Activated T-cell treated with anti-CD3 and anti-CD28 coated beads for 24 hours (primary cell): ENCODE measurements around the gene COPS3.

Source experiments
- DNase-seq: peaks from one replicate; pipeline ENCODE4 v3.0.0-alpha.2; 2020; ENCODE audit warnings: low read depth

The COPS3 gene

DNA sequence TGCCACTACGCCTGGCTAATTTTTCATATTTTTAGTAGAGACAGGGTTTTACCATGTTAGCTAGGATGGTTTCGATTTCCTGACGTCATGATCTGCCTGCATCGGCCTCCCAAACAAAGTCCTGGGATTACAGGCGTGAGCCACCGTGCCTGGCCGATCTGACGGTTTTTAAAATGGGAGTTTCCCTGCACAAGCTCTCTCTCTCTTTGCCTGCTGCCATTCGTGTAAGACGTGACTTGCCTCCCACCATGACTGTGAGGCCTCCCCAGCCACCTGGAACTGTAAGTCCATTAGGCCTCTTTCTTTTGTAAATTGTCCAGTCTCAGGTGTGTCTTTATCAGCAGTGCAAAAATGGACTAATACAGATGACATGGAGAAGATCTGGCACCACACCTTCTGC is 39.4 kb downstream of the COPS3 start:
- DNase-seq = no peak

DNA sequence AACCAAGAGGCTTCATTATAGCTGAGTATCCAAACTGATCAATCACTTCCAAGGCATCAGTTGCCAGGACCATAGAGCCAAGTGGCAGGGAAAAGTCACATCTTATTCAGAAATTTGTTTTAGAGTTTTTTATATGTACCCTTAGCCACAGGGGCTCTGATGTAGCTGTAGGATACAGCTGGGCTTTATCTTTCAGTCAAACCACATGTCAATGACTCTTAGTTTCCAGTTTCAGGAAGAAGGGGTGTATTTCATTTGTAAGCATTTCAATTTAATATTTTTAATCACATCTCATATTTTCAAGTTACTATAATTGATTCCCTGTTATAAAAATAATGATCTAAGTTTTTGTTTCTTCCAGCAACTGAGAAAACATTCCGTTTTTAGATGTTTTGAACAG is 41.2 kb downstream of the COPS3 start:
- no peak for DNase-seq

DNA sequence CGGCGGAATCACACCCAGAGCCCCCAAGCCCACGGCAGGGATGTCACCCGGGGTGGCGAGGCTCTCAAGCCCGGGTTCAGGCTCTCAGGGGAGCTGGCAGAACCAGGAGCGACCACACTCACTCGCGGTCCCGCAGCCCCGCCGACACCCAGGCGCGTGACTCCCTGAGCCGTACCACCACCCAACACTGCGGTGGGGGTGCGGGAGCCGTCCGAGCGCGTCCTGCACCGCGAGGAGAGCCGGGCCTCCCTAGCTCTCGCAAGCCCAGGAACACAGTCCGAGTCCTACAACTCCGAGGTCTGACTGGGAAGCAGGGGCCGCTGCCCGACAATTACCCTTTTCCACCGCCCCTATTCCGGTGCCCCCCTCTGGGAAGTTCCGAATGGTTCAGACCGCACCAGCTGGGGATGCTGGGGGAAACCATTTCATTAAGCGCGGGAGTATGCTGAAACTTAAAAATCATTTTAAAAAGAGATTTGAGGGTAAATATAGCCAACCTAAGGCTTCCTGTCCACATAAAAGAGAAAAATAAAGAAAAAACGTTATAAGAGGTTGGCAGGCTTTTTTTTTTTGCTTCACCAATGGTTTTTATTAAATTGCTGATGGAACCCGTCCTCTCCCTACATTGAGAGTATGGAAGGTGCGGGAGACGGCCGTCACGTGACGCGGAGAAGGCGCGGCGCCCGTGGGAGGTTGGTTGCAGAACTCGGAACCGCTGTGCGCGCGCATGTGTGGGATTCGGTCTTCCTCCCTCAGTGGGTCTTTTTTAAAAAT is 43.8 kb downstream of the COPS3 start, which contains the start of gene FLCN:
TSS of gene FLCN (minus strand) at position 143 of the 774 bp plus-strand sequence. CDS start 9,031 bp downstream, outside the sequence.
- peak; percentile 84 for DNase-seq

DNA sequence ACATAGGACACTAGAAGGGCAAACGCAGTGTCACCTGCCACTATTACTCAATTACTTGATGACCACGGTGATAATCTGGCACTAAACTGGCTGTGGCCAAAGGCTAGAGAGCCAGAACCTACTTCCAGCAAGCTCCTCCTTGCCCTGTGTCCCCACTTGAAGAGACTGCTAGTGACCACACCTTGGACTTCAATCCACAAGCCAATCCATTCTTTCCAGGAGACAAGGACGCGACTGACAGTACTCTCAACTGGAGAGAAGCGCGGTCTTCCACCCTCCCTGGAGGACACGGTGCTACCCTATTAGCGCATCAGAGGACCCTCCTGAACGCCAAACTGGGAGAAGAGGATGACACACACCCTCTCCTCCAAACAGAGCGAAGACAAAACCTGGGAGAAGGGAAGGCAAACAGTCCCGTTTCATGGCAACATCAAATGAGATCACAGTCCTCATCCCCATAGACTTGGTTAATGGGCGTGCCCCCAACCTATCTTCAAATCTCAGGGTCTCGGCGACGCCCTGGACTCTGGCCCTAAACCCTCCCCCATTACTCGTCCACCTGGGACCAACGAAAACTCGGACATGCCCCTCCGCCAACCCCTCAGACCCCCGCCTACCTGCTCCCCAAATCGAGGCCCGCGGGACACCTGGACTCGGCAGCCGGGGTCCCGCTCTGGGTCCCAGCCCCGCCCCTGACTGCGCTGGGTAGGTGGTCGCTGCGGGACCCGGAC is 44.6 kb downstream of the COPS3 start:
- peak; percentile 5 for DNase-seq

DNA sequence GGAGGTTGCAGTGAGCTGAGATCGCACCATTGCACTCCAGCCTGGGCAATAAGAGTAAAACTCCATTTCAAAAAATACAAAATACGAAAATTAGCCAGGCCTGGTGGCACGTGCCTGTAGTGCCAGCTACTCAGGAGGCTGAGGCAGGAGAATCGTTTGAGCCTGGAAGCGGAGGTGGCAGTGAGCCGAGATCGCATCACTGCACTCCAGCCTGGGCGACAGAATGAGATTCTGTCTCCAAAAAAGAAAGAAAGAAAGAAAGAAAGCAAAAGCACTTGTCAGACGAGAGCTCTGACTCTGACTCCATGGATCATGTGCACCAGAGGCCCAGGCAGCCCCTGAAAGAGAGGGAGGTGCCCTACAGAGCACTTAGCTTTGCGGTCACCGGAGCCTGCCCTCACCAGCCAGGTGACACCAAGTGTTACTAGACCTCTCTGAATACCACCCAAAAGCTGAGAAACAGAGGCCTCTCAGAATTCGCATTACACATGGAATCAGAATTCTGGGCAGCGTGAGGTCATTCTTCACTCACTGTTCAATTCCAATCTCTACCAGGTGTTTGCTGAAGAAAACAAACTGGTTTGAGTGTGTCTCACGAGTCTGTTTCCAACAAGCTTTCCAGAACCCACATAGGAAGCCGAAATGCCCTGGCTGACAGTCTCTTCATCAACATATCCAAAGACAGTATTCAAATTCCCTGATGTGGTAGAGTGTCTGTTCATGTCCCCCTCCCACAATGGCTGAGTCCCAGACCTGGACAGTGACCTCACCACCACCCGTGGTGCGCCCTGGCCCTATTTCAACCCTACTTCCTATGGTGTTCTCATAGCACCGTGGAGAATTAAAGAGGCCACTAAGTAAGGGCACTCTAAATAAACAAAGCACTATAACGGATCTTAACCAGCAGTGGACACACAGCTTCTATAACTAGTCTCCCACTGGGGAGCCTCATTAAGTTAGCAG is 45.6 kb downstream of the COPS3 start:
- no peak for DNase-seq

DNA sequence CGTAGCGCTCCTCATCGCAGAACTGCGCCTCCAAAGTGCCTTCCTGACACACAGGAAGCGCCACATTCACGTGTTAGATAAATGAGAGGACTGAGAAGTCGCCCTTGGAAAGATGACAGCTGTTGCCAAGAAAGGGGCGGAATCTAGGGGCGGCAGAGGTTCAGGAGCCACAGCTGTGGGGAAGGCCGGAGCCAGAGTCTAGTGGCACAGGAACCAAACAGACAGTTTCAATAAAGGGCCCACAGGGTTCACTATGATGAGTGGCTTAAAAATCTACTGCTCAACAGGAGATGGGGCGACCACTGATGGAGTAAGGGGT is 48.8 kb downstream of the COPS3 start:
- no peak for DNase-seq

DNA sequence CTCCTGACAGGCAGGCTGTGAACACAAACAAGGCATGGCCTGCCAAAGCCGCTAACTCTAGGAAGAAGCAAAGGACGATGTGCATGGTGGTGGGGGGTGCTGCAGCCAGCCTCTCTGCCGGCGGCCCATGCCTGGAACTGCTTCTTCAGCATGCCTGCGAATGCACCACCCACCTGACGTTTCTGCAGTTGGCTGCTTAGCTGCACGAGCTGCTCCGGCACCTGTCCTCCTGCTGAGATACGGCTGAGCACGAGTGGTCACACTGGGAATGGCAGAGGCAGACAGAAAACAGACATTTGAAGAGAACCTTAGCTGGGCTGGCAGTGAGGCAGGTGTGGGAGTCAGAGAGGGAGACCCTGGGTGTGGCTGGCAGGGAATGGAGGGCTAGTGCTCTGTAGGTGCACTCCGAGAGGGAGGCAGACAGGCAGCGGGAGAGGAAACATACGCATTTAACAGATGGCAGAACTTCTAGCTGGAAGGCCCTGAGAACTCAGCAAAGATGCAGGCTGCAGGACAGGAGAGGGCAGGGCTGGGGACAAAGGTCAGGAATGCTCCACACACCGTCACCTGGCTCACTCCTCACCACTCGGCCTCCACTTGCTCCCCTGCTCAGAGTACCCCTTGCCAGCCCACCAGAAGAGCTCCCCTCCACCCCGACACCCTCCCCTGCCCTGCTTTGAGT is 49.3 kb downstream of the COPS3 start:
- DNase-seq = no peak

DNA sequence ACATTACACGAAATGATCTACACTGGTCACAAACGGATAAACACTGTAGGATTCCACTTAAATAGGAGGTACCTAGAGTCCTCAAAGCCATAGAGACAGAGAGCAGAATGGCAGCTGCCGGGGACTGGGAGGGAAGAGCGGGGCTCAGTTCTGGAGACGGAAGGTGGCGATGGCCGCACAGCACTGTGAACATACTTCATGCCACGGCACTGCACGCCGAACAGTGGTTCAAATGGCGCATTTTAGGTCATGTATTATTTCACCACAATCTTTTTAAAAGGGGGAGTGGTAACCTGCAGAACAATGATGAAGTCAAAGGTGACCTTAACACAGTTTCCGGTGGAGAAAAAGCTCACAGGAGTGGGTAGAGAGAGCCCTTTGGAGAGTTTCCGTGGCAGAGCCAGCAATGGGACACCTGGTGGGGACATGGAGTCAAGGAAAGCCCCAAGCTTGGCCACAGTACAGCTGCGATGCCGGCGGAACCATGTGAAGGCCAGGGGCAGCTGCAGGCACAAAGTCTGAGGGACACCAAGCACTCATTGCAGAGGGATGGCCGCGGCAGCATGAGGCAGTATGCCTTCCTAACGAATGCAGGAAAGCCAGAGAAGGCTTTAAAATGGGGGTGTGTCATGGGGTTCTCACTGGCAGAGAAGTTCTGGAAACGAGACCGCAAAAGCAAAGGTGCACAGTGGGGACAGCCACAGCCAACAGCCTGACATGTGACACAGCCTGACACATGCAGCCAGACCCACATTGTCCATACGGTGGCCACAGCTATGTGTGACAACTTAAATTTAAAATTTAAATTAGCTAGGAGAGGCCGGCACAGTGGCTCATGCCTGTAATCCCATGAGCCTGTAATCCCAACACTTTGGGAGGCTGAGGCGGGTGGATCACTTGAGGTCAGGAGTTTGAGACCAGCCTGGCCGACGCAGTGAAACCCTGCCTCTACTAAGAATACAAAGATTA is 51.3 kb downstream of the COPS3 start:
- no peak for DNase-seq

DNA sequence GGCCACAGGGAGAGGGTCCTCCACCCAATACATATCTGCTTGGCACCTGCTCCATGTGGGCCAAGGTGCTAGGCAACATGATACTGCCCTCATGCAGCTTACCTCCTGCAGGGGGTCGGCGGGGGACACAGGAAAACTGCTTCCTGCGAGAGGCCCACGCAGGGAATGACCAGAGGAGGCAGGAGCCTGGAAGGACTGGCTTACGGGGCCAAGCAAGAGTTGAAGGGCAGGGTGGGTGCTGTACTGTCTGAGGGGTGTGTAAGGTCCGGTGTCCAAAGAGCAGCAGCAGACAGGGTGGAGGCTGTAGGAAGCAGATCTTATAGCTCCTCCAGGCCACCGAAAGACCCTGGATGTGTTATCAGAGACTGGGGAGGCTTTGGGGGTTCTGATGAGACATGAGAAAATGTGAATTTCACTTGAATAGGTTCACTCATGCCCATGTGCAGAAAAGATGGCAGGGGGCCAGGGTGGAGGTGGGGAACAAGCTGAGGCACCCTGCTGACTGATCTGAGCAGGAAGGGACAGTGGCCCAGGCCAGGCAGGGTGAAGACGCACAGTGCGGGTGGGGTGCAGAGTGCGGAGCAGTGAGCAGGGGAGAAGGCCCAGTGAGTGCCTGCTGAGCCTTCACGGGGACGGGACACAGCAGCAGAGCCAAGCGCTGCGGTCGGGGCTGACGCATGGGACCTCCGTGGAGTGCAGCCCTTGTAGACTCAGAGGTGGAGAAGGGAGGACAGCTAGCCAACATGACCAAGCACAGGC is 52.3 kb downstream of the COPS3 start:
- DNase-seq = no peak

DNA sequence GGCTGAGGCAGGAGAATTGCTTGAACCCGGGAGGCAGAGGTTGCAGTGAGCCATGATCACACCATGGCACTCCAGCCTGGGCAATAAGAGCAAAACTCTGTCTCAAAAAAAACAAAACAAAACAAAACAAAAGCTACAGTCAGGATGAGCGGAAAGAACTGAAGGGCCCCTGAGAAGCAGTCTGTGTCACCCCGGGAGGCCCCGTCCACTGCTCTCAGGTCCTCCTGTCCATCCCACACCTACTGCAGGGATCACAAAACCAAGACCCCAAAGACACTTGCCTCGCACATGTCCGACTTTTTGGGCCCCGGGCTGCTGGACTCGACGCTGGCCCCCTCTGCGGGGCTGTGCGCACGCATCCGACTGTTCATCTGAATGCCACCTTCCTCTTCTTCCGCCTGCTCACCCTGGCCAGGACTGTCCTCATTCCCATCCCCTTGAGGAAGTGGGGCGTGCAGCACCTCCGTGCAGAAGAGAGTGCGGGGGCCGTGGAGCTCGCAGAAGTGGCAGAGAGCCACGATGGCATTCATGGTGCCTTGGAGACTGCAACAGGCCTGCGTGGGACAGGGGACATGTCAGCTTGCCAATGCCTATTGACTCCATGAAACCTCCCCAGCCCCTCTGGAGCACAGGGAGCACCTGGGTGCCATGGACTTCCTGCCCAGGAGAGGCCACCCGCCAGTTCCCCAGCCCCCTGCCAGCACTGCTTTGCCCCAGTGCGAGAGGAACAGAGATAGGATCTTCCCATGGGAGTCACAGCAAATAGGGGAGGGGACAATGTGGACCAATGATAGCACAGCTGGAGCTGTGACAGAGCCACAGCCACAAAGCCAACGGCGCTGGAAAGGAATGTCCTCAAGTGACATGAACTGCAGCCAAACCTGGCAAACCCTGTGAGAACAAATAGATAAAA is 53.2 kb downstream of the COPS3 start:
- no peak for DNase-seq

DNA sequence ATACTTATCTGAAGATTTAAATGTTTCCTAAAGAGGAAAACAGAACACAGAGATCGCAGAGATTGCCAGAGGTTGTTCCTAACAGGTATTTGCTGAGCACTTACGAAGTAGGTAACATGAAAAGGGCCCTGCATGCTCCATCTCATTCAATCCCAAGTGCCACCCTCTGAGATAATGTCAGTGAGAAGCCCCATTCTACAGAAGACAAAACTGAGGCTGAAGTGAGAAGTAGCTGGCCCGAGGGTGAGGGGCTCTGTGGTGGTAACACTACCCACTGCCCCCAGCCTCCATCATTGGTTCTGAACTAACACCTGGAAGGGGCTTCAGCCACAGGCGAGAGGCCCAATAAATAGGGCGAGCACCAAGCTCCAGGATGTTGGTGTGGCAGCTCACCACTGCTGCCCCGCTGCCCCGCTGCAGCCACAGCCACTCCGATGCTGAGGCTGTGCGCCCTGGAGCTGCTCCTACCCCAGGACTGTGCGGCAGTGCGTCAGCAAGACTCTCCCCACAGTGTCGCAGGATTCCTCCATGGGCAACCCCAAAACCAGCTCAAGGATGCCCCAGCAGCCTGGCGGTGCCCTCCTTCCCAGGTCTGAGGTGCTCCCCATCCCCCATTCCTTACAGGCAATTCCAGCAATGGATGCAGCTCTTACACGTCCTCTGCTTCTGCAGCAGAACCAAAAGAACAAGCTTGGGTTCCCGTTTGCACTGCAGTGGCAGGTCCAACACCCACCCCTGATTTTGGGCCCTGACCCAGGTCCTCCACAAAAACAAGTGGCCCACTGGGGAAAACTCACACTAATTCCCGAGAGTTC is 54.4 kb downstream of the COPS3 start:
- DNase-seq = no peak

DNA sequence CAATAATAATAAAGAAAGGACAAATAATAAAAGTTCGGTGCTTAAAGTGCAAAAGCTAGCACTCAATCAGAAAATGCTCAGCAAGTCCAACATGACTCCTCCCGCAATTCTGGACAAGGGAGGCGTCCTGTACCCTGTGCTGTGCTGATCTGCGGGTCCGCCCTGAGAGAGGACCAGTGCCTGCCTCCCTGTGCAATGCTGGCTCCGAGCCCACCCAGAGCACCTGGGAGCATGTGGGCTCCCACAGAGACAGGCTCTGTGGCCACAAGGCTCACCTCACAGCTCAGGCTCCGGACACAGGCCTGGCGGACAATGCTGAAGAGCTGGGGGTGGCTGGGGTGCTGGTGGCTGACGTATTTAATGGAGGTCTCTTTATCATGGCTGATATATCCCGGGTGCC is 55.1 kb downstream of the COPS3 start:
- DNase-seq = no peak

DNA sequence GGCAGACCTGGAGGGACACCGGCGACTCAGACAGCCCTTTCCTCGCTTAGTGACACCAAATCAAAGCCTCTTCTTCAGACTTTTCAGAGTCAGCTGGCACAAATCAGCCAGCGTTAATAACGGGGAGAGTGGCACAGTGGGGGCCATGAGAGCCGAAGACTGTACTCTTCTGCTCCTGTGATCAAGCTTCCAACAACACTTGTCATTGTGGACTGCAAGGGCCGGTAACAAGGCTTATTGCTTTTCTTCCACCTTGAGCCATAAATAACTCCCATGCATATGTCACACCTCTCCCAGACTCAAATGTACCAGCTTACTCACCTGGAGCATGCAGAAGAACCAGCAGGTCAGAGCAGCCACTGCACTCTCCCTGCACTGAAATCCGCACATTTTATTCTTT is 56.9 kb downstream of the COPS3 start:
- no peak for DNase-seq

DNA sequence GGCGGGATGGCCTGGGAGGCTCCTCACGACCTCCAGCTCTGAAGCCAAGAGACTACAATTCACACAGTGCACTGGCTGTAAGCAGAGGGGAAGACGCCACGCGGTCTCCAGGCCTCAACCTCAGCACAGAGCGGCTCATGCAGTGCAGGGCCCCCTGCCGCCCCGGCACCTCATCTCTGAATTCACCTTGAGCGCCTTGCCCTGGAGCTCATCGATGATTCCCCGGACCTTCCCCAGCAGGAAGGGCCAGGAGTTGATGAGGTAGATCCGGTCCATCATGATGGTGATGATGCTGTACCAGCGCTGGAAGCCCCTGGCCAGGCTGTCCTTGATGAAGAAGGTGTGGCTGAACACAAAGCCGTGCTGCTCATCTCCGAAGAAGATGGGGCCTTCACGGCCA is 57.3 kb downstream of the COPS3 start:
- DNase-seq = no peak

DNA sequence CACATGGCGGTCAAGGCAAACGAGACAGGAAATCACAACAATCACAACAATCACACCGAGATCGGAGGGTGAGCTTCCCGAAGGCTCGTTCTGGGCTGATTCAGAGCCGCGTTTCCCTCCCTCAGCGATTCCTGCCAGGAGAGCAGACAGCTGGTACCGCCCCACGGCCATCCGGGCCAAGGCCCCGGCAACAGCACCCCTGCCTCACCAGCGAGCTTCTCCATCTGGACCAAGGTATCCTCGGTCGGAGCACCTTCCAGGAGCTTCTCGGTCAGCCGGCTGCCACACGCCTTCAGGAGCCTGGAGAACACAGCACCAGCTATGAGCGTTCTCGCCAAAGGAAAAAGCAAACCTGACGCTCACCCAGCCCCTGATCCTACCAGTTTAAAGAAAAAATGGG is 59.7 kb downstream of the COPS3 start:
- no peak for DNase-seq

DNA sequence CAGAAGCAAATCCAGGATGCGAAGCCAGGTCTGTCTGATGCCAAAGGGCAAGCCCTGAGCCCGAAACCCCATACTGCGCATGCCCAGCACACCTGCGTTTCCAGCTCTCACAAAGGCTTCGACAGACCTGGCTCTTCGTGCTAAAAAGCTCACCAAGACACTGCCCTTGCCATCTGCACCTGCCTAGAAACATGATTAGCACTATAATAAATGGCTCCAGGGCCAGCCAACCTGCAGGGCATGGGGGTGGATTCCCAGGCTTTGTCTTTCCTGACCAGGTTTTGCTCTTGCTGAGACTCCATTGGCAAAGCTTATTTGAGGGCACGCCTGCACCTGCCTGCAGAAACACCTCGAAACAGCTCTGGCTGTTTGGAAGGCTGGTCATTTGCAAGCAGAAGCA is 60.5 kb downstream of the COPS3 start:
- no peak for DNase-seq

DNA sequence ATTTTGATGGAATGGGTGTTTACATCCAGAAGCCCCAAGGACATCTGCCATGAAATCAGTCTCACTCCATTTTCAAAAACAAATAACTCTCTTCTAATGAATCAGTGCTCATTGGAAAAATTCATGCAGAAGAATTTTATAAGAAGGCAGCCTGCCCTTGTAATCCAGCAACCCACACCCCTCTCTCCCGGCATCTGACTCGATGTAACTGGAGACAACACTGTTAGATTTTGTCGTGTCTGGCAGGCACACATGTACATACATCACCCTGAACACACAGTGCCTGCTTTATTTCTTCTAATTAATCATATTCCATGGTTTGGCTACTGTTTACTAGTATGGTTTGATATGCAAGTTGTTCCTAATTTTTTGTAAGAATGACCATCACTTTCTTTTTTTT is 63.1 kb downstream of the COPS3 start:
- DNase-seq = no peak

DNA sequence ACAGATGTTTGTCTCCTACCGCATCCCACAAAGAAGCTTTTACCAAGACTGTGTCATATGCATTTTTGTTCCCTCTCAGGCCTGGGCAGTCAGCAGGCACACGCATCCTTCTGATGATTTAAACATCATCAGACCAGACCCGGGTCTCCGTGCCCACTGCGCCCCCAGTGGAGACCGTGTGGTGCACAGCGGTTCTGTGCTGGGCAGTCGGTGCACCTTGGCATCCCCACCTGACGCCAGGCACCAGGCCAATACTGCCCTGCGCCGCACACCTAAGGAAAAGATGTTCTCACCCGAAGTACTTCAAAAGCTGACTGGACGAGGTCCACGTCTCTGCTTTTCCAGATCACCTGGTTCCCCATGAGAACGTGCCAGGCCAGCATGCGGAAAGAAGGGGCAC is 64.3 kb downstream of the COPS3 start:
- no peak for DNase-seq
